ENCODE measurements around the gene AWAT2.

AWAT2 gene, protein sequence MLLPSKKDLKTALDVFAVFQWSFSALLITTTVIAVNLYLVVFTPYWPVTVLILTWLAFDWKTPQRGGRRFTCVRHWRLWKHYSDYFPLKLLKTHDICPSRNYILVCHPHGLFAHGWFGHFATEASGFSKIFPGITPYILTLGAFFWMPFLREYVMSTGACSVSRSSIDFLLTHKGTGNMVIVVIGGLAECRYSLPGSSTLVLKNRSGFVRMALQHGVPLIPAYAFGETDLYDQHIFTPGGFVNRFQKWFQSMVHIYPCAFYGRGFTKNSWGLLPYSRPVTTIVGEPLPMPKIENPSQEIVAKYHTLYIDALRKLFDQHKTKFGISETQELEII

DNA sequence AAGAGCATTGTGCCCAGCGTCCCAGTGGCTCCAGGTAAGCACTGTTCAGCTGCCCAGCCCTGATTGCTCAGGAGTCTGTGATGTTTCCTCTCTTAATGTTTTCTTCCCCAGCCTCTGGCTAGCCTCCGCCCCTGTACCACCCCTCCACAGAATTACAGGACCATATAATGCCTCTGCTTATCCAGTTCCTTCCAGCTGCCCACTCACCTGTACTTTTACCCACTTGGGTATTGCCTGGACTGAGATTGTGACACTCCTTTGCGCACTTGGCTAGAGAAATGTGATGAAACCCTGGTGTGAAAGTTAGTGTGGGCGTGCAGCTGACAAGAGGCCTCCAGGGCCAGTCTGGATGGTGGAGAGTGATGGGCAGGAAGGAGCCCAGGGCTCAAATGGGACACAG, at the start of gene AWAT2:
TSS of gene AWAT2 (minus strand) at position 14 of the 400 bp plus-strand sequence. CDS start at position 8, 6 bp downstream.
- no peak within 1 kb of the TSS for H3K4me3 ChIP-seq (ENCODE audit: low read depth, low read length)
- TF ChIP-seq CTCF (IDR thresholded peaks at IDR 0.05; ENCODE audit: low read depth, low read length), result no peak

DNA sequence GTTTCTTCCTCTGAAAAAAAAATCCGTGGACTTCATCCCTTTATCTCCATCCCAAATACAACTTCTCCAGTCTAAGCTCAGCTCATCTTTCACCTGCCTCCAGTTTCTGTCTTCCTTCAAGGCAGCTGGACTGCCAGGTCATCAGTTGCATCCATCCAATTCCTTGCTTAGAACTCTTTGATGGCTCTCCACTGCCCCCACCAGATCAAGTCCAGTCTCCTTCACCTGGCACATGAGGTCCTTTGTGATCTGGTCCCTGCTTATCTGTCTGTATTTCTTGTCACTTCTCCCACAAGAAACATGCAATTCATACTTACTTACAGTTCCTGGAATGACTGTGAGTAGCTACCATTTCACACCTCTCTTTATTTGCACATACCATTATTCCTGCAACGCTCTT, 46.3 kb upstream of the AWAT2 start:
- TF ChIP-seq CTCF (IDR thresholded peaks at IDR 0.05; ENCODE audit: low read depth, low read length), result no peak

DNA sequence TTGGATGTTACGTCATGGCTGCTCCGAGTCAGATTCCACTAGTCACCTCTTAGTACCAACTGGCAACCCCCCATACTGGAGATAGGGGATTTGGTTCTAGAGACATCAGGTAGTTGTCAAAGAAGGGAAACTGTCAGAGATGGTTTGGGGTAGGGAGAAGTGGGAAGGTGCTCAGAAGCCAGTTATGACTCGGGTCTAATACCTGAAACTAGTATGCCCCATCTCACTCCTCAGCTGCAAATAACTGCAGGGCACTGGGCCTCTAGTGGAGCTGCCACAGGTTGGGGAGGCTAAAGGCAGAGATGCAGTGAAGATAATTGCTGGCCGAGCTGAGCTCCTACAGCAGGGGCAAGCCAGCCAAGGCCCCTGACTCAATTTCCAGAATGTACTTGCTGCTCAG, 42.5 kb upstream of the AWAT2 start:
- no peak overlapping the region for H3K4me3 ChIP-seq (ENCODE audit: low read depth, low read length)
- TF ChIP-seq CTCF (IDR thresholded peaks at IDR 0.05; ENCODE audit: low read depth, low read length), result no peak

More for the DNA sequence above, 46.3 kb upstream of the AWAT2 start:
- no peak overlapping the region for H3K4me3 ChIP-seq (ENCODE audit: low read depth, low read length)

- no peak for TF ChIP-seq CTCF (IDR thresholded peaks at IDR 0.05; ENCODE audit: low read depth, low read length)
- H3K4me3 ChIP-seq (ENCODE audit: low read depth, low read length), result no peak overlapping the region
Observed at GRCh38 chrX:70089604-70090297, 40.0 kb upstream of the AWAT2 start.

- H3K4me3 ChIP-seq (ENCODE audit: low read depth, low read length), result no peak overlapping the region
- TF ChIP-seq CTCF (IDR thresholded peaks at IDR 0.05; ENCODE audit: low read depth, low read length), result no peak
Observed at GRCh38 chrX:70088751-70089150, 39.0 kb upstream of the AWAT2 start.

GRCh38 chrX:70087857-70088630, 38.3 kb upstream of the AWAT2 start:
- TF ChIP-seq CTCF (IDR thresholded peaks at IDR 0.05; ENCODE audit: low read depth, low read length), result no peak
- no peak overlapping the region for H3K4me3 ChIP-seq (ENCODE audit: low read depth, low read length)
